Measurements from ENCODE around the gene KERA.

The KERA gene

GRCh38 chr12:91009319-91009950 is 48.4 kb downstream of the KERA start:
- no peak for DNase-seq (ENCODE audit: low read depth in 3 of 3)

GRCh38 chr12:91007531-91008290 is 50.1 kb downstream of the KERA start:
- no peak for DNase-seq (ENCODE audit: low read depth in 3 of 3)

GRCh38 chr12:91004872-91005271 is 53.0 kb downstream of the KERA start, which contains the start of gene EPYC:
TSS of gene EPYC (minus strand) at chr12:91004972. CDS start at chr12:91002565, 2,407 bp downstream.
- DNase-seq (ENCODE audit: low read depth in 3 of 3) = no peak

GRCh38 chr12:91003737-91004136 is 54.1 kb downstream of the KERA start:
- DNase-seq (ENCODE audit: low read depth in 3 of 3) = no peak

- no peak for DNase-seq (ENCODE audit: low read depth in 3 of 3)
Observed at GRCh38 chr12:91001306-91001705, 56.5 kb downstream of the KERA start.

Data from stimulated activated CD4-positive, alpha-beta T cell treated with anti-CD3 and anti-CD28 coated beads, TNF-alpha, amount 100 ng/mL, for 48 hours (primary cell).